HEK293T (cell line): ENCODE data around the gene CHCHD3.
"Not testable (repeated sequence)": the region's sequence is repeated elsewhere in the genome, so short reads cannot be mapped to it uniquely, and the experiment has no call there.

Experiments
- CTCF ChIA-PET: fragments of 350-600 bp; formaldehyde crosslinking; extraction: SDS; loops from one replicate; lab custom pipeline; 2021; ENCODE audit warnings: antibody characterized with exemption, inconsistent platforms; lab: Yijun Ruan, JAX
- POLR2A ChIA-PET: fragments of 350-600 bp; formaldehyde crosslinking; extraction: SDS; loops from one replicate; lab custom pipeline; 2020; ENCODE audit warnings: antibody characterized with exemption, inconsistent platforms; lab: Yijun Ruan, JAX
- DNase-seq: peaks from one replicate; pipeline ENCODE4 v3.0.0; 2012; ENCODE audit warnings: mixed read lengths; ENCODE audit errors: extremely low spot score
- ARNT ChIP-seq: fragments of 450-650 bp; IDR thresholded peaks from 2 replicates; pipeline ENCODE4 v1.6.1; 2017; ENCODE audit warnings: mild to moderate bottlenecking
- BHLHE40 ChIP-seq: fragments of 450-650 bp; IDR thresholded peaks from 2 replicates; pipeline ENCODE4 v1.6.1; 2016; ENCODE audit warnings: mild to moderate bottlenecking, moderate library complexity, borderline replicate concordance
- CTBP1 ChIP-seq: fragments of 450-650 bp; IDR thresholded peaks from 2 replicates; pipeline ENCODE4 v1.6.1; 2016; ENCODE audit warnings: borderline replicate concordance
- ELF4 ChIP-seq: fragments of 450-650 bp; IDR thresholded peaks from 2 replicates; pipeline ENCODE4 v1.6.1; 2017; ENCODE audit warnings: antibody characterized with exemption
- FOXA1 ChIP-seq: fragments of 450-650 bp; IDR thresholded peaks from 2 replicates; pipeline ENCODE4 v1.6.1; 2016; ENCODE audit warnings: mild to moderate bottlenecking
- FOXK2 ChIP-seq: fragments of 450-650 bp; IDR thresholded peaks from 2 replicates; pipeline ENCODE4 v1.6.1; 2016; ENCODE audit warnings: mild to moderate bottlenecking
- FOXM1 ChIP-seq: fragments of 450-650 bp; IDR thresholded peaks from 2 replicates; pipeline ENCODE4 v1.6.1; 2017; ENCODE audit warnings: mild to moderate bottlenecking, borderline replicate concordance
- HDGF ChIP-seq: fragments of 450-650 bp; IDR thresholded peaks from 2 replicates; pipeline ENCODE4 v1.6.1; 2017; ENCODE audit warnings: antibody characterized with exemption, borderline replicate concordance
- L3MBTL2 ChIP-seq: fragments of 450-650 bp; conservative IDR thresholded peaks from 2 replicates; pipeline ENCODE4 v1.6.1; 2016; ENCODE audit warnings: mild to moderate bottlenecking
- LEF1 ChIP-seq: fragments of 450-650 bp; IDR thresholded peaks from 2 replicates; pipeline ENCODE4 v1.6.1; 2017; ENCODE audit warnings: mild to moderate bottlenecking, borderline replicate concordance
- NFRKB ChIP-seq: fragments of 450-650 bp; IDR thresholded peaks from 2 replicates; pipeline ENCODE4 v1.6.1; 2016; ENCODE audit warnings: mild to moderate bottlenecking, moderate library complexity
- PKNOX1 ChIP-seq: fragments of 450-650 bp; IDR thresholded peaks from 2 replicates; pipeline ENCODE4 v1.6.1; 2016
- SP1 ChIP-seq: fragments of 450-650 bp; IDR thresholded peaks from 2 replicates; pipeline ENCODE4 v1.6.1; 2017
- SUZ12 ChIP-seq: fragments of 450-650 bp; IDR thresholded peaks from 2 replicates; pipeline ENCODE4 v1.6.1; 2016; ENCODE audit warnings: mild to moderate bottlenecking
- TARDBP ChIP-seq: fragments of 450-650 bp; IDR thresholded peaks from 2 replicates; pipeline ENCODE4 v1.6.1; 2016
- ZNF384 ChIP-seq: fragments of 450-650 bp; IDR thresholded peaks from 2 replicates; pipeline ENCODE4 v1.6.1; 2016

Gene CHCHD3

GRCh38 chr7:132930881-132931280, 151.0 kb downstream of the CHCHD3 start:
- DNase-seq: peak; percentile 13
- TF ChIP-seq PKNOX1: no peak
- no peak for TF ChIP-seq ELF4
- TF ChIP-seq NFRKB: no peak
- no peak for TF ChIP-seq LEF1
- TF ChIP-seq SUZ12: no peak
- TF ChIP-seq FOXA1: no peak
- TF ChIP-seq SP1: no peak
- TF ChIP-seq TARDBP: no peak
- TF ChIP-seq CTBP1: no peak
- TF ChIP-seq FOXK2: no peak
- TF ChIP-seq FOXM1: no peak
- CTCF ChIA-PET: interaction anchor here (0.7 kb wide), 1 partner anchor 901 kb away, joined by 3 read pairs; no protein-coding TSS in a partner anchor
- POLR2A ChIA-PET: no interaction called here

- DNase-seq, POLR2A ChIA-PET, CTCF ChIA-PET: not testable (repeated sequence)
Measured at GRCh38 chr7:132929944-132930343, 151.9 kb downstream of the CHCHD3 start.

- TF ChIP-seq ZNF384: no peak
- TF ChIP-seq L3MBTL2: no peak
- TF ChIP-seq HDGF: no peak
- TF ChIP-seq PKNOX1: no peak
- TF ChIP-seq SP1: no peak
- TF ChIP-seq SUZ12: no peak
- no peak for TF ChIP-seq FOXA1
- no peak for TF ChIP-seq FOXK2
- no peak for TF ChIP-seq ELF4
- TF ChIP-seq ARNT: no peak
- no peak for TF ChIP-seq BHLHE40
- no peak for TF ChIP-seq FOXM1
- TF ChIP-seq LEF1: no peak
- TF ChIP-seq TARDBP: no peak
- TF ChIP-seq NFRKB: no peak
- DNase-seq: no peak
- ChIA-PET CTCF (no interaction called here), POLR2A (no interaction called here)
Measured at GRCh38 chr7:132919771-132920170, 162.1 kb downstream of the CHCHD3 start.

GRCh38 chr7:132915647-132916046, 166.2 kb downstream of the CHCHD3 start:
- TF ChIP-seq FOXA1 (no peak), HDGF (no peak), LEF1 (no peak), BHLHE40 (no peak), PKNOX1 (no peak), FOXM1 (no peak), ELF4 (no peak), TARDBP (no peak), NFRKB (no peak)
- DNase-seq: no peak
- POLR2A ChIA-PET: no interaction called here
- CTCF ChIA-PET: no interaction called here

GRCh38 chr7:132910657-132911056, 171.2 kb downstream of the CHCHD3 start:
- ChIA-PET CTCF (no interaction called here), POLR2A (no interaction called here)
- no peak for DNase-seq
- TF ChIP-seq LEF1 (no peak), ARNT (no peak), L3MBTL2 (no peak), TARDBP (no peak), SP1 (no peak), FOXA1 (no peak), ZNF384 (no peak), FOXM1 (no peak)

GRCh38 chr7:132907380-132907940, 174.4 kb downstream of the CHCHD3 start:
- DNase-seq: no peak
- POLR2A ChIA-PET: no interaction called here
- CTCF ChIA-PET: no interaction called here
- TF ChIP-seq ARNT (no peak), L3MBTL2 (no peak), CTBP1 (no peak), FOXK2 (no peak), ELF4 (no peak), ZNF384 (no peak), FOXM1 (no peak), SUZ12 (no peak), HDGF (no peak), PKNOX1 (no peak), FOXA1 (no peak), NFRKB (no peak), TARDBP (no peak), LEF1 (no peak), BHLHE40 (no peak), SP1 (no peak)
